ENCODE measurements around the gene ZFP62. TPM values are rescaled to one million over a fixed set of nuclear protein-coding genes. Genes with fewer than 3 reads are reported as not detected.
"Not testable (repeated sequence)": the region's sequence is repeated elsewhere in the genome, so short reads cannot be mapped to it uniquely, and the experiment has no call there.

The ZFP62 gene
- total RNA-seq: 10 to 100 TPM; 26.7 to 27.3 TPM

DNA sequence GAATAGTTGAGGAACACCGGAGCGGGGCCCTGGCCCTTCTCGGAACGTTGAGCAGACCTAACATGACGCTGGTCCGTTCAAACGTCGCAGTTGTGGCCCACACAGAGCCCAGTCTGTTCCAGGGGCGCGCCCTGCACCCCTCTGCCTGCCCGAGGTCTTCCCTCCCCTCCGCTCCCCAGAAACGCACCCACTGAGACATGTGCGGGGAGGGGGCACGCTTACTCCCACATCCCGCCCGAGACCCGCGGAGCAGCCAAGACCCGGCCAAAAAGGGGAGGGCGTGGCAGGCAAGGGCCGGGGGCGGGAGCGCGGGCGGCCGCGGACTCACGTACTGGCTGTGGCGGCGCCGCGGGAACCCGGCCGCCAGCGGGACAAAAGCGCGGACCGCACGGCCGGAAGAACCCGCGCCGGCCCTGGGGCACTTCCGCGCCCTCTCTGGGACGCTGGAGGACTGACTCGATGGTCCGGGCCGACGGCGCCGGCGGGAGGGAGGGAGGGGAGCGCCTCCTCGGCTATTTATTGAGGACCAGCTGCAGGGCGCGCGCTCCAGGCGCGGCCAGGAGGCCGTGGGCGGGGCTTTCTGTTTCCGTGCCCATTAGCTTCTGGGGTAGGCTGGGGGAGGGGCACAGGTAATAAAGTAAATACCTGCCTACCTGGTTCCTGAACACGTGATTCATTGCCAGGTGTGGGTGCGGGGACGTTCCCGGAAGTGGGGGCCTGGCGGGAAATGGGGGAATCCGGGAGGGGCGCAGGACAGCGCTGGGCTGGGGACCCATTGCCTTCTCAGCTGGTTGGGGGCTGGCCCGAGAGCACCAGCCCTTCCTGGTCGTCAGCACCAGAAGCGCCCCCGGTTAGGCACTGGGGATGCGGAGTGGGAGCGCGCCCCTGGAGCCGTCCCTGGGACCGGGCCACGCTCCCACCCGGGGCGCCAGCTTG lies at the start of gene ZFP62:
TSS of gene ZFP62 (minus strand) at position 390 of the 936 bp plus-strand sequence. CDS start at position 333, 57 bp downstream.
- ChIA-PET POLR2A (interaction anchor here (1.0 to 1.4 kb wide), 4 partner anchors 30 to 58 kb away, joined by 3 to 6 read pairs (median 4); no protein-coding TSS in a partner anchor), CTCF (interaction anchor here (0.9 to 2.1 kb wide), 4 partner anchors 9 to 72 kb away, joined by 3 to 8 read pairs (median 5); no protein-coding TSS in a partner anchor)

DNA sequence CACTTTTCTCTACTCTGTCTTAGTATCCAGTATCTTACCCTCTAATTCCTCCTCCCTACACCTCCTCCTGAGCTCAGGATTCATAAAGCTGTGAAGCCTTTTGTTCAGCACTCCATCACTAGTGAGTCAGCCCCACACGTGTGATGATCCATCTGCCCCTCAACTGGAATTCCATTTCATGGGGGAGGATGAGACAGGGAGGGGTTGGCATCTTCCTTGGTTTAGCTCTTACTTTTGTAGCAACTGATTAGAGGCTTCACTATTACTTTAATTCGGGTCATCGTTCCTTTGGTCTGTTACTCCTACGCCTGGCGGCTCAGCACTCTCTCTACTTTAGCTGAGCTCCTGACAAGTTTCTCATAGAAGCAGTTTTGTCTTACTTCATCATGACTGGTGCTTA lies 49.7 kb upstream of the ZFP62 start:
- CTCF ChIA-PET: no interaction called here
- POLR2A ChIA-PET: no interaction called here

GRCh38 chr5:180910182-180910581 lies 49.1 kb upstream of the ZFP62 start:
- ChIA-PET CTCF (no interaction called here), POLR2A (no interaction called here)

GRCh38 chr5:180909782-180910181 lies 48.7 kb upstream of the ZFP62 start:
- ChIA-PET CTCF (no interaction called here), POLR2A (no interaction called here)

DNA sequence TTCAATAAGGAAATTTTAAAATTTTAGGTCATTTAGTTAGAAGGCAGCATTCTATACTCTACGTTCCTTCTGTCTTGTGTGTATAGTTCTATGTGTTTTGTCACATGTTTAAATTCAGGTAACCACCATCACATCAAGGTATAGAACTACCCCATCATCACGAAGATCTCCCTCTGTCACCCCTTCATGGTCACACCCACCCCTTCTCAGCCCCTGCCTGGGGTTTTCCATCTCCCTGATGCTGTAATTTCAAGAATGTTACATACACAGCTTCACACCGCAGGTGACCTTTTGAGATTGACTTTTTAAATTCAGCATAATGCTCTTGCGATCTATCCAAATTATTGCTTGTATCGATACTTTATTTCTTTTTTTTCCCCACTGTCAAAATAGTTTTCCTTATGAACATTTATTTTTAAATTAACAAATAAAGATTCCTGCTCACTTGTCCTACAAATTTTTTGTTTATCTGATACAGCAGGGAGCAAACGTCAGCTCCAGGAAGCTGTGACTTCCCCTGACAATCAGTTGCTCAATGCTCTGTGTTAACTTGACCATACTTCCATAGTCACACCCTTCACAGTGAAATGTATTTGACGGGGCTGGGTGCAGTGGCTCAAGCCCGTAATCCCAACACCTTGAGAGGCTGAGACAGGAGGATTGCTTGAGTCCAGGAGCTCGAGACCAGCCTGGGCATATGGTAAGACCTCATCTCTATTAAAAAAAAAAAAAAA lies 48.1 kb upstream of the ZFP62 start:
- POLR2A ChIA-PET: no interaction called here
- CTCF ChIA-PET: no interaction called here

GRCh38 chr5:180908400-180908799 lies 47.3 kb upstream of the ZFP62 start:
- POLR2A ChIA-PET: no interaction called here
- CTCF ChIA-PET: no interaction called here

- ChIA-PET POLR2A (no interaction called here), CTCF (no interaction called here)
Measured at GRCh38 chr5:180901319-180902009, 40.4 kb upstream of the ZFP62 start.

GRCh38 chr5:180900178-180900577 lies 39.1 kb upstream of the ZFP62 start:
- CTCF ChIA-PET: no interaction called here
- POLR2A ChIA-PET: no interaction called here

DNA sequence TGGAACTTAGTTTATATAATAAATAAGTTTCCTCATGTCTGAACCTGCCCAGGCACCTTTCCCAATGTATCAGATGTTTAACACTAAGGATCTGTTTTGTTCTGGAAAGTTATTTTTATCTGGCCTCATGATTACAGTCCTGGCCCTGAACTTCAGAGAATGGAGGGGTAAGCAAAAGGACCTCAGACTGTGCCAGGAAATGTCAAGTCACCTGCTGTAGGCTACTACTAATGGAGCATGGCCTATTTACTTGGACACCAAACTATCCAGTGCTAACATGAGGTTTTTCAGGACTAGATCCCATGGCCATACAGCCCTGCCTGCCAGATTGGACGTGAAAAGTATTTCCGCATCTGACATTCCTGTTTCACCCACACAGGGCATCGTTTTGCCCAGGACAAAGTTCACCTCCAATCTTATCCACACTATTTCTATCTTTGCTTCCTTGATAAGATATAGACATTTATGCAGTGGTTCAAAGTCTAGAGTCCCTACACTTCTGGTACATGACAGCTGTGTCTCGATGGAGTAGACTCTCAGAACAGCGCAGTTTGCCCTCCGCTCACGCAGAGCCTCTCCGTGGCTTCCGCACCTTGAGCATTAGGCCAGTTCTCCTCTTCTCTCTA lies 37.7 kb upstream of the ZFP62 start, which contains the start of gene BTNL8:
TSS of gene BTNL8 (plus strand) at position 539 of the 626 bp plus-strand sequence. CDS start 152 bp downstream, outside the sequence.
- CTCF ChIA-PET: no interaction called here
- POLR2A ChIA-PET: no interaction called here

DNA sequence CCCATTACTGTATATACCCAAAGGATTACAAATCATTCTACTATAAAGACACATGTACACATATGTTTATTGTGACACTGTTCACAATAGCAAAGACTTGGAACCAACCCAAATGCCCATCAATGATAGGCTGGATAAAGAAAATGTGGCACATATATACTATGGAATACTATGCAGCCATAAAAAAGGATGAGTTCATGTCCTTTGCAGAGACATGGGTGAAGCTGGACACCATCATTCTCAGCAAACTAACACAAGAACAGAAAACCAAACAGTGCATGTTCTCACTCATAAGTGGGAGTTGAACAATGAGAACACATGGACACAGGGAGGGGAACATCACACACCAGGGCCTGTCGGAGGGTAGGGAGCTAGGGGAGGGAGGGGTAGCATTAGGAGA lies 34.3 kb upstream of the ZFP62 start:
- CTCF ChIA-PET, POLR2A ChIA-PET: not testable (repeated sequence)

GRCh38 chr5:180889381-180889780 lies 28.3 kb upstream of the ZFP62 start:
- CTCF ChIA-PET: no interaction called here
- POLR2A ChIA-PET: no interaction called here

DNA sequence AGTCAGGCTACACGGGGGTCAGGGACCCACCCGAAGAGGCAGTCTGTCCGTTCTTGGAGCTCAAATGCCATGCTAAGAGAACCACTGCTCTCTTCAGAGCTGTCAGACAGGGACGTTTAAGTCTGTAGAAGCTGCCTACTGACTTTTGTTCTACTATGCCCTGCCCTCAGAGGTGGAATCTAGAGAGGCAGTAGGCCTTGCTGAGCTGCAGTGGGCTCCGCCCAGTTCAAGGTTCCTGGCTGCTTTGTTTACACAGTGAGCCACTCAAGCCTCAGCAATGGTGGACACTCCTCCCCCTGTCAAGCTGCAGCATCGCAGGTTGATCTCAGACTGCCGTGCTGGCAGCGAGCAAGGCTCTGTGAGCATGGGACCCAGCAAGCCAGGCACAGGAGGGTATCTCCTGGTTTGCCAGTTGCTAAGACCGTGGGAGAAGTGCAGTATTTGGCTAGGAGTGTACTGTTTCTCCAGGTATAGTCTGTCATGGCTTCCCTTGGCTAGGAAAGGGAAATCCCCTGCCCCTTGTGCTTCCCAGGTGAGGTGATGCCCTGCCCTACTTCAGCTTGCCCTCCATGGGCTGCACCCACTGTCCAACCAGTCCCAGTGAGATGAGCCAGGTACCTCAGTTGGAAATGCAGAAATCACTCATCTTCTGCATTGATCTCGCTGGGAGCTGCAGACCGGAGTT lies 24.9 kb upstream of the ZFP62 start:
- POLR2A ChIA-PET, CTCF ChIA-PET: not testable (repeated sequence)

DNA sequence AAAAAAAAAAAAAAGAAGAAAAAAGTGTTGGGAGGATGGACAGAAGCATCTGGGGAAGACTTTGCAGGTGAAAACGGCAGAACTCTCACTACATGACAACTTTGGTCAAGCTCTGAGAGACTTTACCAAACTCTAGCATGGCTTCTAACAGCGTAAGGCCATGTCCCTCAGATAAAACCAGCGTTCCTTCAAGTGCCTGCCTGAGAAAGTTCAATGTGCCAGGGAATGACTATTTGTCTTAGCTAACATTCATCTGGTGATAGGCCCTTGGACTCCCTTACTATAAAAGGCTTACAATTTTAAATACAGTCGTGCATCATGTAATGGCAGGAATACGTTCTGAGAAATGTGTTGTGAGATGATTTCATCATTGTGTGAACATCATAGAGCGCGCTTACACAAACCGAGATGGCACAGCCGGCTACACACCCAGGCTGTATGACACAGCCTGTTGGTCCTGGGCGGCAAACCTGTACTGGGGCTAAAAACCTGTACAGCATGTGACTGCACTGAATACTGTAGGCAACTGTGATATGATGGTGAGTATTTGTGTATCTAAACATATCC lies 14.9 kb upstream of the ZFP62 start:
- ChIA-PET CTCF (no interaction called here), POLR2A (no interaction called here)

GRCh38 chr5:180874804-180875582 lies 13.9 kb upstream of the ZFP62 start:
- CTCF ChIA-PET: no interaction called here
- POLR2A ChIA-PET: no interaction called here

GRCh38 chr5:180873615-180874520 lies 12.8 kb upstream of the ZFP62 start:
- POLR2A ChIA-PET: interaction anchor here (1.0 kb wide), 1 partner anchor 10 kb away, joined by 3 read pairs; no protein-coding TSS in a partner anchor
- CTCF ChIA-PET: no interaction called here

- CTCF ChIA-PET: interaction anchor here (0.8 kb wide), 1 partner anchor 8 kb away, joined by 3 read pairs; no protein-coding TSS in a partner anchor
- POLR2A ChIA-PET: no interaction called here
Measured at GRCh38 chr5:180872419-180872818, 11.3 kb upstream of the ZFP62 start.

Measured in activated CD8-positive, alpha-beta memory T cell treated with anti-CD3 and anti-CD28 coated beads for 36 hours (primary cell).